K562 (cell line): ENCODE results near the gene SPATS2L. TPM values are rescaled to one million over a fixed set of nuclear protein-coding genes. Genes with fewer than 3 reads are reported as not detected.

Experiments
- ATAC-seq: fragments of 200-7000 bp; cut with Tn5 transposase; 3 replicates; pipeline ENCODE4 v1.9.1; 2020; ENCODE audit warnings: moderate library complexity
- BruUV-seq: library from RNA; stranded (reverse); fragments of 400-500 nt; replicated peaks from 2 replicates; lab custom pipeline; 2021; lab: Mats Ljungman, UMichigan
- CTCF ChIA-PET: fragments of 300-600 bp; formaldehyde crosslinking; extraction: SDS; loops from one replicate; lab custom pipeline; 2021; ENCODE audit warnings: low intra/inter-chr PET ratio; lab: Yijun Ruan, JAX
- POLR2A ChIA-PET: fragments of 300-600, 350-650 bp; sonication (Branson Sonifier 250); formaldehyde crosslinking; extraction: SDS; loops from one replicate; lab custom pipeline; 2021; ENCODE audit warnings: antibody characterized with exemption, inconsistent platforms; lab: Yijun Ruan, JAX
- DNase-seq, 4 experiments: peaks; one replicate each; pipeline versions ENCODE4 v3.0.0 to v3.0.0-alpha.2; 2011 to 2018; ENCODE audit warnings: low spot score in 3 of 4, mixed read lengths in 3 of 4; ENCODE audit errors: extremely low read depth in 1 of 4
- FAIRE-seq: peaks from 2 replicates; lab custom pipeline; 2011; peaks lifted over from hg19 to GRCh38; lab: Jason Lieb, UNC
- H2AFZ ChIP-seq: 2 replicates; pipeline ENCODE4 v1.6.0; 2011; ENCODE audit warnings: low read depth, low read length, control low read depth, inconsistent platforms
- H3K27ac ChIP-seq: fragments of 200-600 bp; 3 replicates; pipeline ENCODE4 v1.8.0; 2011; ENCODE audit warnings: low read depth, mild to moderate bottlenecking, control low read depth, inconsistent platforms, low read length, moderate library complexity, mixed read lengths; ENCODE audit errors: extremely low read depth
- H3K27me3 ChIP-seq, 2 experiments: fragments of 300-600 bp in 1 of 2; 2 replicates in 1 of 2; 3 replicates in 1 of 2; pipeline versions ENCODE4 v1.6.0 to v1.8.0; 2011; ENCODE audit warnings: inconsistent platforms in 2 of 2, low read length in 2 of 2, mild to moderate bottlenecking in 1 of 2, mixed read lengths in 1 of 2, moderate library complexity in 1 of 2; ENCODE audit not compliant: control insufficient read depth in 2 of 2, insufficient read depth in 2 of 2
- H3K36me3 ChIP-seq: fragments of 300-600 bp; 3 replicates; pipeline ENCODE4 v1.8.0; 2011; ENCODE audit warnings: mild to moderate bottlenecking, low read length, inconsistent platforms; ENCODE audit not compliant: control insufficient read depth, insufficient read depth
- H3K4me1 ChIP-seq, 2 experiments: fragments of 200-600 bp in 1 of 2; replicated peaks in 1 of 2; 2 replicates in 1 of 2; 3 replicates in 1 of 2; pipeline versions ENCODE4 v1.5.1 to v1.8.0; 2011; ENCODE audit warnings: inconsistent platforms in 2 of 2, low read length in 2 of 2, mild to moderate bottlenecking in 1 of 2, mixed read lengths in 1 of 2, moderate library complexity in 1 of 2; ENCODE audit not compliant: control insufficient read depth in 2 of 2, insufficient read depth in 2 of 2
- H3K4me2 ChIP-seq: 2 replicates; pipeline ENCODE4 v1.6.1; 2011; ENCODE audit warnings: low read length, control low read depth, inconsistent platforms, mixed read lengths; ENCODE audit not compliant: insufficient read depth
- H3K4me3 ChIP-seq: fragments of 200-600 bp; sonication (generic), shearing (Covaris generic); 2 replicates; pipeline ENCODE4 v1.5.1; 2016; ENCODE audit warnings: control low read depth, inconsistent platforms
- H3K79me2 ChIP-seq: fragments of 200-600 bp; 3 replicates; pipeline ENCODE4 v1.8.0; 2011; ENCODE audit warnings: low read length, inconsistent platforms; ENCODE audit not compliant: control insufficient read depth, insufficient read depth
- H3K9ac ChIP-seq, 2 experiments: 2 replicates each; pipeline versions ENCODE4 v1.6.0 to v1.6.1; 2011; ENCODE audit warnings: low read depth in 2 of 2, low read length in 2 of 2, control low read depth in 1 of 2, inconsistent platforms in 1 of 2, mild to moderate bottlenecking in 1 of 2, mixed read lengths in 1 of 2; ENCODE audit not compliant: insufficient read depth in 1 of 2
- H3K9me1 ChIP-seq: one replicate; pipeline ENCODE4 v1.6.0; 2011; ENCODE audit warnings: inconsistent platforms, mild to moderate bottlenecking, low read length, moderate library complexity; ENCODE audit not compliant: control insufficient read depth, insufficient read depth
- H3K9me3 ChIP-seq: replicated peaks from 2 replicates; pipeline ENCODE4 v1.5.1; 2011; ENCODE audit warnings: low read depth, low read length, inconsistent platforms; ENCODE audit not compliant: control insufficient read depth, insufficient read depth
- H4K20me1 ChIP-seq: replicated peaks from 2 replicates; pipeline ENCODE4 v1.6.1; 2011; ENCODE audit warnings: low read length, inconsistent platforms, mixed read lengths; ENCODE audit not compliant: control insufficient read depth, insufficient read depth
- CBFA2T2 ChIP-seq: fragments of 450-650 bp; conservative IDR thresholded peaks from 2 replicates; pipeline ENCODE4 v1.6.1; 2017; ENCODE audit warnings: mild to moderate bottlenecking
- CC2D1A ChIP-seq: fragments of 450-650 bp; IDR thresholded peaks from 2 replicates; pipeline ENCODE4 v1.6.1; 2017; ENCODE audit warnings: mild to moderate bottlenecking
- ERF ChIP-seq: fragments of 450-650 bp; formaldehyde crosslinking; IDR thresholded peaks from 2 replicates; pipeline ENCODE4 v1.4.0; 2020; ENCODE audit warnings: mild to moderate bottlenecking, mixed read lengths
- ETV6 ChIP-seq, 3 experiments: fragments of 150-350 bp in 1 of 3; sonication (generic) in 1 of 3; formaldehyde crosslinking in 1 of 3; IDR thresholded peaks; 2 replicates each; pipeline versions ENCODE4 v1.6.1 to v1.8.0; 2014 to 2022; ENCODE audit warnings: borderline replicate concordance in 2 of 3, low read depth in 2 of 3, antibody characterized with exemption in 1 of 3, low read length in 1 of 3, mild to moderate bottlenecking in 1 of 3, missing genetic modification reagents in 1 of 3
- FOXM1 ChIP-seq, 2 experiments: fragments of 450-650 bp in 1 of 2; sonication (generic) in 1 of 2; formaldehyde crosslinking in 1 of 2; IDR thresholded peaks; 2 replicates each; pipeline versions ENCODE4 v1.6.1 to v1.9.0; 2017 to 2022; ENCODE audit warnings: low read depth in 2 of 2, mild to moderate bottlenecking in 2 of 2, missing genetic modification reagents in 1 of 2, moderate library complexity in 1 of 2
- GABPB1 ChIP-seq: sonication (generic); formaldehyde crosslinking; IDR thresholded peaks from 2 replicates; pipeline ENCODE4 v1.8.0; 2022; ENCODE audit warnings: mild to moderate bottlenecking, missing genetic modification reagents
- JUND ChIP-seq, 2 experiments: IDR thresholded peaks; 2 replicates in 1 of 2; 3 replicates in 1 of 2; pipeline ENCODE4 v1.6.1; 2011; ENCODE audit warnings: borderline replicate concordance in 2 of 2, low read depth in 2 of 2, low read length in 2 of 2, improper control_type of control experiment in 1 of 2, missing biosample characterization in 1 of 2, missing genetic modification characterization in 1 of 2, missing genetic modification reagents in 1 of 2
- MAX ChIP-seq: sonication (generic); formaldehyde crosslinking; IDR thresholded peaks from 2 replicates; pipeline ENCODE4 v1.9.0; 2022; ENCODE audit warnings: mild to moderate bottlenecking, missing genetic modification reagents
- MYC ChIP-seq, 2 experiments: fragments of 250-450 bp in 1 of 2; sonication (Bioruptor Pico) in 1 of 2; IDR thresholded peaks; 2 replicates each; pipeline versions ENCODE4 v1.5.1 to v1.6.1; 2012 to 2021; ENCODE audit warnings: low read depth in 2 of 2, borderline replicate concordance in 1 of 2, improper control_type of control experiment in 1 of 2, low read length in 1 of 2, mild to moderate bottlenecking in 1 of 2, moderate library complexity in 1 of 2
- PCBP2 ChIP-seq: fragments of 200-400 bp; formaldehyde crosslinking; IDR thresholded peaks from 2 replicates; pipeline ENCODE4 v1.6.1; 2018; ENCODE audit warnings: low read length, low read depth, mild to moderate bottlenecking, moderate library complexity; ENCODE audit not compliant: poor library complexity, severe bottlenecking
- POLR3G ChIP-seq: IDR thresholded peaks from 2 replicates; pipeline ENCODE4 v1.6.1; 2011; ENCODE audit not compliant: insufficient read length, insufficient replicate concordance; ENCODE audit errors: extremely low read depth
- SMARCC2 ChIP-seq: fragments of 450-650 bp; IDR thresholded peaks from 2 replicates; pipeline ENCODE4 v1.6.1; 2017; ENCODE audit warnings: antibody characterized with exemption, moderate library complexity, mild to moderate bottlenecking, low read depth
- ZFP30 ChIP-seq: fragments of 250-450 bp; sonication (Bioruptor Pico); IDR thresholded peaks from 2 replicates; pipeline ENCODE4 v1.8.0; 2022; ENCODE audit warnings: moderate library complexity, mild to moderate bottlenecking, inconsistent platforms, borderline replicate concordance
- ZNF121 ChIP-seq: sonication (generic); formaldehyde crosslinking; conservative IDR thresholded peaks from 2 replicates; pipeline ENCODE4 v1.8.0; 2022; ENCODE audit warnings: missing genetic modification reagents
- ZNF311 ChIP-seq: fragments of 250-450 bp; sonication (Bioruptor Pico); IDR thresholded peaks from 2 replicates; pipeline ENCODE4 v1.4.0; 2020; ENCODE audit warnings: mild to moderate bottlenecking, moderate library complexity
- ZNF512 ChIP-seq: IDR thresholded peaks from 2 replicates; pipeline ENCODE4 v1.6.1; 2016; ENCODE audit warnings: missing genetic modification characterization, missing compliant biosample characterization
- ZNF695 ChIP-seq: fragments of 450-650 bp; formaldehyde crosslinking; IDR thresholded peaks from 2 replicates; pipeline ENCODE4 v1.4.0; 2020; ENCODE audit warnings: mild to moderate bottlenecking, moderate library complexity
- ZNF778 ChIP-seq: fragments of 450-650 bp; formaldehyde crosslinking; IDR thresholded peaks from 2 replicates; pipeline ENCODE4 v1.4.0; 2020; ENCODE audit warnings: mild to moderate bottlenecking, moderate library complexity
- WGBS: fragments of 100-300 bp; shearing (Covaris generic); methylation state at CpG from one replicate; pipeline ENCODE4 v1.1.6; 2016; ENCODE audit warnings: low coverage, mixed read lengths; ENCODE audit not compliant: insufficient coverage; ENCODE audit errors: missing lambda C conversion rate; 5-methylcytosine and 5-hydroxymethylcytosine counted together
- in situ Hi-C: fragments of 300-500 bp; cut with MboI; formaldehyde crosslinking; loops from 4 replicates; pipeline ENCODE4 v1.15.0; 2018; ENCODE audit warnings: inconsistent platforms, mixed read lengths
- intact Hi-C: fragments of 100-400 bp; cut with micrococcal nuclease; formaldehyde crosslinking; loops from 2 replicates; pipeline ENCODE4 v1.14.2; 2022
- polyA plus RNA-seq, 8 experiments: library from polyadenylated mRNA; depleted of rRNA in 4 of 8; stranded (reverse) in 5 of 8; unstranded in 3 of 8; fragments of >200 nt; fragmentation: Nextera tagmentation in 2 of 8; fragmentation: Illumina TruSeq in 1 of 8; extraction: Ambion mirVana in 2 of 8; extraction: Trizol in 1 of 8; gene quantifications; 2 replicates each; pipeline versions ENCODE4 v1.2.1 to v1.2.3, GENCODE V29; 2011 to 2014; ENCODE audit warnings: inconsistent platforms in 1 of 8, missing spikeins in 1 of 8
- total RNA-seq, 7 experiments: library from RNA; depleted of rRNA in 6 of 7; stranded (reverse); fragments of >200 nt in 6 of 7; fragmentation: Illumina TruSeq in 2 of 7; extraction: Trizol in 2 of 7; gene quantifications; 2 replicates each; pipeline versions ENCODE4 v1.2.1 to v1.2.3, GENCODE V29; 2011 to 2021; ENCODE audit warnings: low replicate concordance in 1 of 7

The SPATS2L gene
- total and polyA plus RNA-seq, 9 of the 15 experiments (the other 6 are each of a cell fraction or from before 2014, with no cell fraction given) = 11.3 to 41.5 (median 24.9) TPM

GRCh38 chr2:200408428-200409316, 102.2 kb downstream of the SPATS2L start:
- Histone ChIP-seq H3K4me1 (peaks cover 0 to 50% of the 10 kb centered on the region in 2 experiments; a peak in 3 of 5 replicates), H3K9ac (peak overlapping the region in 1 of 2 experiments; percentile 30; a peak in 1 of 4 replicates), H2AFZ (peak overlapping the region; percentile 74), H3K27ac (peak overlapping the region; percentile 93; the same call in 2 of the 3 replicates), H3K4me2 (peak overlapping the region; percentile 3; the same call in 1 of the 2 replicates), H3K79me2 (no peaks in the 10 kb centered on the region; the same call in 1 of the 3 replicates), H3K9me3 (no peaks in the 10 kb centered on the region), H4K20me1 (no peaks in the 10 kb centered on the region), H3K4me3 (no peak overlapping the region), H3K9me1 (no peaks in the 10 kb centered on the region), H3K36me3 (no peaks in the 10 kb centered on the region), H3K27me3 (no peaks in the 10 kb centered on the region)
- POLR2A ChIA-PET = interaction anchor here (0.7 to 1.8 kb wide), 2 partner anchors 9 to 717 kb away, joined by 4 to 5 read pairs; no protein-coding TSS in a partner anchor
- in situ Hi-C loops (no loop called here), intact Hi-C loops (no loop called here)
- FAIRE-seq (peak; percentile 79), DNase-seq (peak; percentile 18 to 48 (median 26)), ATAC-seq (peak; percentile 31)
- 66% methylated on average over 17 of the region's 19 CpGs for WGBS
- BruUV-seq = no TSS peak
- CTCF ChIA-PET = no interaction called here
- TF ChIP-seq ZNF695 (CRISPR knock-in tag) (no peak), JUND (IDR thresholded peaks at IDR 0.05; ENCODE audit: borderline replicate concordance, low read depth, low read length) (peak; percentile 40; the same call in 1 of the 2 replicates), JUND (tag; IDR thresholded peaks at IDR 0.05; ENCODE audit: borderline replicate concordance, low read depth, low read length) (peak; percentile 33; the same call in 1 of the 3 replicates), ZNF311 (CRISPR knock-in tag) (0 out of 2 replicates have a peak, but pooled peaks have one; percentile 66), POLR3G (no peak), ETV6 (IDR thresholded peaks at IDR 0.05; ENCODE audit: borderline replicate concordance in 1 of 2, low read depth in 2 of 2, low read length in 1 of 2) (no peak), ETV6 (CRISPR knock-in tag; IDR thresholded peaks at IDR 0.05; ENCODE audit: borderline replicate concordance) (no peak), FOXM1 (IDR thresholded peaks at IDR 0.05; ENCODE audit: low read depth) (peak; percentile 55), FOXM1 (CRISPR knock-in tag; IDR thresholded peaks at IDR 0.05; ENCODE audit: low read depth) (no peak), ZNF778 (CRISPR knock-in tag) (no peak), SMARCC2 (no peak), CBFA2T2 (peak; percentile 29), PCBP2 (no peak), CC2D1A (no peak), MYC (IDR thresholded peaks at IDR 0.05; ENCODE audit: low read depth, low read length) (no peak), MYC (CRISPR knock-in tag; IDR thresholded peaks at IDR 0.05; ENCODE audit: borderline replicate concordance, low read depth) (no peak), ZFP30 (CRISPR knock-in tag) (no peak), ZNF512 (tag) (no peak), ERF (CRISPR knock-in tag) (no peak), MAX (CRISPR knock-in tag) (peak; percentile 27; the same call in 1 of the 2 replicates), GABPB1 (CRISPR knock-in tag) (no peak), ZNF121 (CRISPR knock-in tag) (no peak)
